GM19372 (cell line): ENCODE measurements around the gene TNIP3.
"Not testable (repeated sequence)": the region's sequence is repeated elsewhere in the genome, so short reads cannot be mapped to it uniquely, and the experiment has no call there.

Source experiments
- ATAC-seq: cut with Tn5 transposase; IDR thresholded peaks from one replicate; pipeline ENCODE4 v1.9.1; 2021; ENCODE audit warnings: mild to moderate bottlenecking, low read depth, moderate library complexity; ENCODE audit not compliant: unreplicated experiment

Gene TNIP3

DNA sequence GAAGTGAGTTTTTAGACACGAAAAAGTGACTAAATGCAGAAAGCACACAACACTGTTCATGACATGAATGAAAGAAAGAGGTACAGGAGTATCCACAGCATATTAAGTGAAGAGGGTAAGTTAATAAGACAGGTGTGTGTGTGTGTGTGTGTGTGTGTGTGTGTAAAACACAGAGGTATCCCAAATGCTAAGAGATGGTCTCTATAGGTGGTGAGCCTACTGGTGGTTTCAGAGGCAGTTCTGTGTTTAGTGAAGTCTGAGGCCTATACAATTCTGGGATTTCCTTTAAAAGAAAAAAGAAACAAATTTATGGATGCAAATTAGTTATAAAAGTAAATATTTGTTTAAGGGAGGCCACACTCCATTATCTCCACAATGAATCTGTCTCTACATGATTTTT lies 17.4 kb upstream of the TNIP3 start:
- ATAC-seq: no peak

DNA sequence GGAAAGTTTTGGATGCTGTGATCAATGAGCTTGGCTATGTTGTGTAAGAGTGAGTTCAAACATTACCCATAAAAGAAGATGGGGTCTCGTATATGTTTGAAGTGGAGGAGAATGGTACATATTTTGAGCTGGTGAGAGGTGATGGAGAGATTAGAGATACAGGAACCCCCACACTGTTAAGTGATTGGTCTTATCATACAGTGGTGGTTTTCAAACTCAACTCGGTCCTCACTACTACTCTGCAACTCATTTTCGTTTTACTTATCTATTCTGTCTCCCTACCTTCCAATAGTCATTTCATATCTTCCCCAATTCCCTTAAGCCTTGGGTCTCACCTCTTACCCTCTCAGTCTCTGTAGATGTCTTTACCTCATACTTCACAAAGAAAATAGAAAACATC lies 16.4 kb upstream of the TNIP3 start:
- ATAC-seq: no peak

DNA sequence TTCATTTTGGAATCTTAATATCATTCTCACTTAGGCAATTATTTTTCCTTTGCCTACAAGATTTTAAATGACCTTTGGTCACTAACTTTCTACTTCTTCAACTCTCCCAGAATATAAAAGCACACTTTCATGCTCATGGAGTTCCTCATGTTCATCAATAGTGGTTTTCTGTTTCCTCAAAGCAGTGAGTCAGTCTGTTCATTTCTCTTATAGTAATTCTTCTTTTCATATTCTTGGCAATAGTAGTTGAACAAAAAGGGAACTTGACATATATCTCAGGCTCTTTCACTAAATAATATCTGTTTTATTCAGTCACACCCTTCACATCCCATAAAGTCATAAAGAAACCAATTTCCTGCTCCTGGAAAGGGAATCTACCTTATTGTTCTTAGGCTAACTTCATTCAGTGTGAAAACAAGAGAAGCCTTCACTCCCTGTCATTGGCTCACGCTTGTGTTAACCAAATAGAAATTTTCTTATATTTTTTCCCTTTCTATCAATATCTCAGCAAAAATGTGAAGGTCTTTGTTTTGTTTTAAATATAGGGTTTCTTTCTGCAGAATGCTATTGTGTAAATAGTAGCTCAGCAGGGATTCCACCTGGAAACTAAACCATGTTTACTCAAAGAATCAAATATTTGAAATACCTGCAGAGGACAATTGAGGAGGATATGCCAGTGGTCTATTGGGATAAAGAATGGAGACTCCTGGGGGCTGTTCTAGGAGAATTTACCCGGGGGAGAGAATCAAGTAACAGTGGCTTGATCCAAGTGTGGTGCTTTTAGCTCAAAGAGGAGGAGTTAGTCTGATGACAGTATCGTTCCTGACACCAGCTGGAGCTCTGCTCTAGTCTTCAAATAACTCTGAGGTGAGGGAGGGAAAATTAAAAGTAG lies 13.4 kb upstream of the TNIP3 start:
- no peak for ATAC-seq

DNA sequence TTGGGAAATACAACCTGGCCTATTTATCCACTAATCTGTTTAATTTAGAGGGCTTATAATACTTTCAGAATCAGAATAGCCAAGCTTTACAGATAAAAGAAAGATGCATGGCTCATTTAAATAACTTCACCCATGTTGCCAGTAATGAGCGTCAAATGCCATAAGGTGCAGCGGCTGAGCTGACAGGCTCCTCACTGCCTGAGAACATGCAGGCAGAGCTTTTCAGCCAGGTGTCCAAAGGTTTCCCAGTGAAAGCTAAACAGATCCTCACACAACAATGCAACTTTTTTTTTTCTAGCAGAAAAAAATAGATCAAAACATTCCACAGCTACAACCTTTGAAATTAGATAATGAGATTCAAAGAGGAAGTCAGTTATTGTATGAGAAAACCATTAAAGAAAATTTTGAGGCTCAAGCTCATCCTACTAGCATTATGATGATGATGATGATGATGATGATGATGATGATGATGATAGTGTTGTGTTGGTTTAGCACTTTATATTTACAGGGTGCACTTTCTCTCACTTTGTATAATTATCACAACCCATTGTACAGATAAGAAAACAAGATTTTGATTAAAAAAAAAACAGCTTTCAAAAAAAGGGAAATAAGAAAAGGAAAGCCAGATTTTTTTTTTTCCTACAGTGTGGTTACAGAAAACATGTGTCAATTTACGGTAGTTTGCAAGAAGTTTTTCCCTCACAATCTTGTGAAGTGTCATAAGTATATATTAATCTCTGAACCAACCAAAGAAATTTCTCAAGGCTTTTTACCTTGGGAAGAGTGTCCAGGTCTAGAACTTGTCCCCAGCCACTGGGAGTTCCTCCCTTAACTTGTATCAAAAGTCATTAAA lies 12.2 kb upstream of the TNIP3 start:
- ATAC-seq: no peak

DNA sequence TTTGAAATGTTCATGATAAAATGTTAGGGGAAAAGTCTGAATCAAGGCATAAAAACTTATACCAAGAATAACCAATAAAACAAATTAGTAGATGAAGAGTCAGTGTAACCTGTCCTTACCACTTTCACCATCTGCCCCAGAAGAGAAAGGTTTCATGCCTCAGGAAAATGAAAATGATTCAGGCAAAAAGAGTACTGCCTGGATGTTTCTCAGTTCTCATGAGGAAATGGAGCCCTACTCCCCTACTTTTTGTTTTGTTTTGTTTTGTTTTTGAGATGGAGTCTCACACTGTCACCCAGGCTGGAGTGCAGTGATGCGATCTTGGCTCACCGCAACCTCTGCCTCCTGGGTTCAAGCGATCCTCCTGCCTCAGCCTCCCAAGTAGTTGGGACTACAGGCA lies 7.4 kb upstream of the TNIP3 start:
- ATAC-seq: not testable (repeated sequence)

DNA sequence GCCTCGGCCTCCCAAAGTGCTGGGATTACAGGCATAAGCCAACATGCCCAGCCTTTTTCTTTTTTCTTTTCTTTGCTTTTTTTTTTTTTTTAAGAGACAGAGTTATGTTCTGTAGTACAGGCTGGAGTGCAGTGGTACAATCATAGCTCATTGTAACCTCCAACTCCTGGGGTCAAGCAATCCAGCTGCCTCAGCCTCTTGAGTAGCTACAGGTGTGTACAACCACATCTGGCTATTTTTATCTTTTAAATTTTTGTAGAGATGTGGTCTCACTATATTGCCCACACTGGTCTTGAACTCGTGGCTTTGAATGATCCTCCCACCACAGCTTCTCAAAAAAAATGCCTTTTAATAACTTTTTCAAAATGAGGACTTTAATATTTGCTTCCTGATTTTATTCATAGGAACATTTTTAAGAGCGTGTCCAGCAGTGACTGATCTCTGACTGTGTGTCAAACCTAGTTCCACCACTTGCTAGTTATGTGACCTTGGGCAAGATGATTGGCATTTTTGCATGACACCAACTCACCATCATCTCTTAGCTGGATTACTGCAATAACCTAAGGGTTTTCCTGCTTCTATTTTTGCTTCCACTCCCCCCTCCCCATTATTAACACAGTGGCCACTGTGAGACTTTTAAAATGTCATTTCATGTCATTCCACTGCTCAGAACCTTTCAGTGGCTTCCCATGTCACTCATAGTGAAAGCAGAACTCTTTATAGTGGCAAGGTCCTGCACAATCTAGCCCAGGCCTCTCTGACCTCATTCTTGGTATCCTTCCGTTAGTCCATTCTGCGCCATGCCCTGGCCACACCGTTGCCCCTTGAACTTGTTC lies 4.5 kb upstream of the TNIP3 start:
- ATAC-seq: peak; percentile 85

DNA sequence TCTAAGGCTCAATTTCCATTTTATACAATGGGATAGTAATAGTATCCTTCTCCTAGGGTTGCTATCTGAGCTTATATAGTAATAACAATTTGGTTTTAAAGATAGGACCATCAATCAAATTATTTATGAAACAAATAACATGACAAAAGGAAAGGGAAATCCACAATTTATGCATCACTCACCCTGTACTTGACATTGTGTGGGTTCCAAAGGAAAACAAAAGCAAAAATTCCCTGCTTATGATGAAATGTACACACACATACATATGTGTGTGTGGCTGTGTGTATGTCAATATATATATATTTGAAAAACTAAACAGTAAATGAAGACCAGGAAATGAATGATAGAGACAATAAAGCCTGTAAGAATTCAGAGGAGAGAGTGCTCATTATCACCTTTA lies 2.9 kb upstream of the TNIP3 start:
- no peak for ATAC-seq

DNA sequence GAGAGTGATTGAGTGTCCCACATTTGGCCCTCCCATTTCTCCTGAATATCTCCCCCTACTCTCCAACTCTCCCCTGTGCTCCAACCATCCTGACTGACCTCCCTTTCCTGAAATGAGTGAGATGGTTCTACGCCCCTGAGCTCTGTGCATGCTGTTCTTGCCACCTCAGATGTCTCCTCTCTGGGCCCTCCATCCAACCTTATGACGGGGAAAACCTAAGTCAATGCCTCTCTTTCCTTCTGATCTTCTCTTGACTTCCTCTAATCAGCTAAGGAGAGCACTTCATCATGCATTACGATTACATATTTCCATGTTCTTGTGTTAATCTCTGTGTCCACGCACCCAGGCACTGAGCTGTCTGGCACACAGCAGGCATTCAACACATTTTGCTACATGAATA lies 1.1 kb upstream of the TNIP3 start:
- ATAC-seq: no peak

DNA sequence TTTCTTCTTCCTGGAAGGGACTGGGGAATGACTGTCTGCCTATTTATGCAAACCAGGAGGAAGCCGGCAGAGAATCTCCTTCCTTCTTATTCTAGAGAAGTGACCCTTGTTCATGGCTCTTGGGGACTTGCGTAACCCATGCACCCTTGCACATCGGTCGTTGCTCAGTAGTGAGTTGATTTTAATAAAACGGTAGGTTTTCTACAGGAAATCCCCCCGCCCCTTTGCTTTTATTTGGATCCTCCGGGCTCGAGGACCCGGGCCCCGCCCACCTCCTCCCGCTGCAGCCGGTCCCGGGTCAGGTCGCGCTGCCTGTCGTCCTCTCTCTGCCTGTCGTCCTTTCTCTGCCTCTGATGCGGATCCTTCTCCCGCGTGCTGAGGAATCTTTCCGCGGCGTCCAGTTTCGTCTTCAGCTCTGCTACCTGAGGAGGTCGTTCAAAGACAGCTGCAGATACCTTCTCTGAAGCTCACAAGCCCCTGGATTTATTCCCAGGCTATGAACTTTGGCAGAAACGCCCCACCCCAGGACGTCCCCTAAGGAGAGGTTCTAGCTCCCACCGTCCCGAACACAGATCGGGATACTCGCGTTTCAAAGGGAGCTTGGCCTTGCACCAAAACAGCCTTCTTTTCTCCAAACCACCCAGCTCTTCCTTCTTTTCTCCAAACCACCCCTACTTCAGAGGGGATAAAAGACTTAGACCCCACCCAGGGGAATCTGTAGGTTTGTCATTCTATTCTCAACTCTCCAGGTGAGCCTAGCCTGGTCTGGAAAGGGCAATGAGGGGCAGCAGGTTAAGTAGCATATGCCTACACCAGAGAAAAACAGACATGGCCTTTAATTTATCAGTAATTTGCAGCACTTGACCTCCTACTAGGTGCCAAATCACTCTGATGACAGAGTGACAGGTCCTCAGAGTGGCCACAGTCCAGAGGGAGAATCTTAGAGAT lies 7.0 kb downstream of the TNIP3 start:
- ATAC-seq: no peak

DNA sequence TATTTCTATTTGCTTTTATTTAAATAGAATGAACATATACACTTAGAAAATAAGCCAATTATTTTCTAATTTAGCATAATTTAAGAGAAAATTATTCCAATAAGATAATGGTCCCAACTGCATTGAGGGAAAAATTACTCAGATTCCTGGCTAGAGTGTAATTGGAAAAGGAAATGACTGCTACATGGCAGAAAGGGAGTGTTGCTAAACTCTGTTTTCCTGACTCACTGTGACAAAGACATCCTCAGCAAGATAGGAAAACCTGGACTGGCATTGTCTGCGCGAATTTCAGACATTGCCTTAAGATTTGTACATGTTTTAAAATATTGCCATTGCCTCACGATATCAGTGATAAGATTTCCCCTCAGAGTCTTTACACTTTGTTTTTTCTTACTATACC lies 8.2 kb downstream of the TNIP3 start:
- ATAC-seq: no peak

DNA sequence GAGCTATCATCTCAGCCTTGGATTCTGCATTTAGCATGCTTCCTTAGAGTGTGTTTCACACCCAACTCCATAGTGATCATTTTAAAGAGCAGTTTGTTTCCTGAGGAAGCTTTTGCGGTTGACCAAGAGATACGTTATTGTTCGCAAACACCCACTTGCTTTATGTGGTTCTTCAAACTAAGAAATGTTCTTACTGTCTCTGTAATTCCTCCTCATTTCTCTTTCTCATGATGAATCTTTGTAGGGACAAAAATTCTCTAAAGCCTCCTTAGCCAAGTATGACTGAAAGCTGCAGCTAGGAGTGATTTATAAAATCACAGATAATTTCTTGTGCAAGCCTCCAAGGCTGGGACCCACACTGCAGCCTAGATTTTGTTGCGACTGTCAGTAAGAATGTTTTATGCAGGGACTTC lies 10.0 kb downstream of the TNIP3 start:
- ATAC-seq: peak; percentile 57

DNA sequence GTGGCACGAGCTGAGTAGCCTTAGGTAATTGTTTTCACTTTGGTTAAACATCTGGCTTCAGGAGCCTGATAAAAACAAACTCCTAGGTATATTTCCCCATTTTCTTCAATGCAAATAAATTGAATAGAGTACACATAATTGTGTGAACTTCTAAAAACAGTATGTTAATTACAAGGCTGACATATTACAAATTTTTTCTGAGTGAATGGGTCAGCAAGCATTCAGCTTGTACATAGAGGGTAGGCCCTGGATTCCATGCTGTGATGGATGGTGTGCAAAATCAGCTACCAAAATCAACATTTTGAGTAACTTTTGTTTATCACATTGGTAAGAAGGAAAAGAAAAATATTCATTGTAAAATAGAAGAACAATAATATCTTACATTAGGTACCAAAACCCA lies 12.2 kb downstream of the TNIP3 start:
- ATAC-seq: no peak

DNA sequence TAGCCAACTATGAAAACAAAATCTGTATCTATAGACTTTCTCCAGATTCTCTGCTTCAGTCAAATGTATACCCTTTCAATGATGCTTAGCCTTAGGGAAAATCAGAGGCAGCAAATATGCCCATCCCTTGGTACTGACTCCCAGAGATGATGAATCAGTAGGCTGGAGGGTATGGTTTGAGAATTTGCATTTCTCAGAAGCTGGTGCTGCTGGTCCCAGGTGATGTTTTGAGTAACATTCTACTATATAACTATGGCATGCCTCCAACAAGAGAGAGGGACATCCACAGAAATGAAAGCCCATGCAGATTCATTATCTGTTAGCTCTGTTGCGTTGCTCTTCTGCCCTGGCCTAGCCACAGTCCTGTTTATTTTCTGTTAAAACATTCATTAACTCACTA lies 13.6 kb downstream of the TNIP3 start:
- ATAC-seq: no peak

DNA sequence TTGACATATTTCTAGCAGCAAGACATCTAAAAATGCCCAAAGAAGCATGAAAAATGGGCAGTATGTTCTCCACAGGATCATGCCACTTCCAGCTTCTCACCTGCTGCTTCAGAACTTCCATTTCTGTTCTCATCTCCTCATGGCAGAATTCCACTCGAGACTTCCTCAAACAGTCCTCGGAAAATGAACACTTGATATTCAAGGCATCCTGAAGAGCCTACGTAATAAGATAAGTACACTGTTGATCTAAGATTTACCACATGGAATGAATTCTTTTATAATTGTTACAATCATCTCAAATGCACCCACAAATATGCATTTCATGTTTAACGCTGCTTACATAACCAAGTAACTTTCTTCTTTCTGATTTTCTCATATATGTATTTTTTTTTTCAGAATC lies 14.1 kb downstream of the TNIP3 start:
- ATAC-seq: no peak

DNA sequence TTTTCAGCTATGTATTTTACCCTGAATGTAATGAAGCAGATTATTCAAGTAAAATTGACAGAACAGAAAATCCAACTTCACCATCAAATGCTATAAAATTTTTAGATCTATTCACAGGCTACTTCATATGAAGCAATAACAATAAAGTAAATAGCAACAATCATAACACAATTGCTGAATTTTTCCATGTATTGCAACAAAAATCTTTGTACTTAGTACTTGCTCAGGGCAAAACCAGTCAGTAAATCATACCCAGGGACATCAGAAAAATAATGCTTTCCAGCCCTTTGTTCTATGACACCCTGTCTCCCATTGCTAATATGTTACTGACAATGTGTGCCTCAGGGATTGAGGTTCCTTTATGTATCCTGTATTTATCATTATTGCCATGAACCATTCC lies 15.5 kb downstream of the TNIP3 start:
- no peak for ATAC-seq

DNA sequence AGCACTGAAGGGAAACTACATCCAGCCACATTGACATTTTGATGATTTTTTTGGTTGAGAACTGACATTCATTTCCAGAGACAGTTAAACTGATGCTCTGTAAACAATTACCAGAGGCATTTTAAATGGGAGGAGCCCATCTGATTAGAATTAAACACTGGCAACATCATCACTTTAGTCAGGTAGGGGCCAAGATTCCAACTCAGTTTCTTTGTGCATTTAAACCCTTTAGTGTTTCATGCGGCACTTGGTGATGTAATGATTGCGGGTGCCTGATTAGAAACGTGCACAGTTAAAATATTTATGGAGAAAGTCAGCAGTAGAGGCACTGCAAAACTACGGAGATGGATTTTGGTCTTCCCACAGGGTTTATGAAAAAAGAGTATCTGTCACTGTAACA lies 16.1 kb downstream of the TNIP3 start:
- no peak for ATAC-seq

DNA sequence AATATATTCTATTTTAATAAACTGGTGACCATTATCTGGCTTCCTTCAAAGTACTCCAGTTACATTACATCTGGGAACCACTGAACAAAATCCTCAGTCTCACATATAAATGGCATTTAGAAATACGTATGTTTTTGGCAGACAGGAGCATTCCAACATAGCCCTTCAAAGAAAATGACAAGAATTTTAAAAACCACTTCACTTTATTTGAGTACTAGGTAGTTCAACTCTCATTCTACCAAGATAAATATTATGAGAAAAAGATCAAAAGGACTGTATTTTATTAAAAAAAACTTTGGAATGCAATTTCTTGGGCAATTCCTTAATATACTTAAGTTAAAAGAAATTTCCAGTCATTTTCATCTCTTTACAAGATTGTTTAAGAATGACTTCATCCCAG lies 17.6 kb downstream of the TNIP3 start:
- no peak for ATAC-seq

DNA sequence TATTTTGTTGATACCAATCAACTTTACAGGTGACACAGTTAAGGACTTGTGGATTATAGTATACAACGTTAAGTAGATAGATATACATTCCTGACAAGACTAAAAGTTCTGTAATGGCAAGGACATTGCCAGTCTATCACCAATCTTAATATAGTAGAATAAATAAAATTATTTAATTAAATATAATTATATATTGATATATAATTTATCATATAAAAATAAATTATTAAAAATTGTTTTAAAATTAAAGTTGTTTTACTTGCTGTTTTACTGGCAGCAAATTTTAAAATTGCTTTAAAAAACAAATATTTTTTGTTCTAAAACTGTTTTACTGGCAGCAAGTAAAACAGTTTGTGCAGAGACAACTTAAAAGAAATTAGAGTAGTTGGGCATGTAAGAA lies 18.7 kb downstream of the TNIP3 start:
- ATAC-seq: no peak

DNA sequence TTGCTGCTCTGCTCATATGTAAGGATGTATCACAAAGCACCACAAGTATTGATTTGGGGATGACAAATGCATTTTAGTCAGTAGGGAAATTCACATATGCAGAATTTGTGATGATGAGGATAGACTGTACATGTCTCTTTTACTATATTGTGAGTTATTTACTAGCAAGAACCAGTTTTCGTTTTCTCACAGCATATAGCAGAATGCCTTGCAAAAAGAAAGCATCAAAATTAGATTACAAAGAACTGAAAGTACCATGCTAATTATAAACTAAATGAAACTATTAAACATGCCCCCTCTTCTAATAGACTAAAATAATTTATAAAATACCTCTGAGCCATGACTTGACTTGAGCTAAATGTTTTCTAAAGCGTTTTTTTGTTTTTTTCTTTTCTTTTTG lies 20.1 kb downstream of the TNIP3 start:
- ATAC-seq: no peak

DNA sequence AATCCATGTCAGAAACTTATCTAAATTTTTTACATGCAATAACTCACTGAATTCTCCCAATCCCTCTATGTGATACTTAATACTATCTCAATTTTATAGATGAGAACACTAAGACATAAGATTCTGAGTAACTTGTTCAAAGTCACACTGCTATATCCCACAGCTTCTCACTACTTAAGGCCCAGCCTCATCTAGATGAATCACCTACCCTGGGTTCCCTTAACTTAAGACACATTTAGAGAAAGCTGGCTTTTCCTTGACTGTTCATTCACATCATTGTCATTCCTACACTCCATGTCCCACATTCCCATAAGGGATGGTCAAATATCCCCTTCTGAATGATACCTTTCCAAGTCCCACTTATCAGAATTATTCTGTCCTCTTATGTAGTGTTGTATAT lies 21.0 kb downstream of the TNIP3 start:
- ATAC-seq: no peak
